Brain pericyte (primary cell): ENCODE data around the gene STK4.
A peak's percentile ranks its signal among the peaks of the same experiment; 100 is the strongest.

Source experiments
- DNase-seq: peaks from one replicate; pipeline ENCODE4 v3.0.0-alpha.2; 2012; ENCODE audit warnings: low read depth, low spot score

STK4 gene

GRCh38 chr20:44954211-44954610 lies 12.1 kb upstream of the STK4 start:
- no peak for DNase-seq

- no peak for DNase-seq
These were observed 11.0 kb upstream of the STK4 start for GRCh38 chr20:44955270-44955669.

GRCh38 chr20:44956410-44956809 lies 9.9 kb upstream of the STK4 start:
- no peak for DNase-seq

- DNase-seq: no peak
These were observed 8.0 kb upstream of the STK4 start for GRCh38 chr20:44958276-44958675.

DNA sequence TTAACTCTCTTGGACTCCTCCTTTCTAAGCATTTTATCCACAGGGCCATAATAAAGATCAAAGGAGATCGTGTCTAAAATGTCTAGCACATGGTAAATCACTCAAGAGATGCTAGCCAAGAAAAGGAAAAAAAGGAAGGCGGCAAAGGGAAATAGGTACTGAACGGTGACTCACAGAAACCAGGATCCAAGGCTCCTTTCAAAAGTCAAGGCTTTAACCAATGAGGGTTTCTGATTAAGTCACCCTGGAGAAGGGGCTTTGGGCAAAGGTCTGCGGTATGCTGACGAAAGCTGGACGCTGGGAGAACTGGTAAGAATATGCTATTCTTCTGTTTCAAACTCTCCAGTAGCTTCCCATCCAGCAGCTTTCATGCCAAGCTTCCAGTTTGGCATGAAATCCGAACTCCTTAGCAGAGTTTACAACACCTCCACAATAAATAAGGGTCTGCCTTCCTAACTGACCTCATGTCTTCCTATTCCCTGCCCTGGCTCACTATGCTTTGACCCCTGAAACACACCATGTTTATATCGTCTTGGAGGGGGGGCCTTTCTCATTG lies 7.2 kb upstream of the STK4 start:
- DNase-seq: no peak

- no peak for DNase-seq
These were observed 6.6 kb upstream of the STK4 start for GRCh38 chr20:44959638-44960102.

- DNase-seq: peak; percentile 45
These were observed 6.0 kb upstream of the STK4 start, which contains the start of gene TOMM34 for GRCh38 chr20:44960103-44960852. TSS of gene TOMM34 (minus strand) at chr20:44960397. CDS start at chr20:44960333, 64 bp downstream.

GRCh38 chr20:44961011-44961869 lies 5.1 kb upstream of the STK4 start:
- DNase-seq: no peak

DNA sequence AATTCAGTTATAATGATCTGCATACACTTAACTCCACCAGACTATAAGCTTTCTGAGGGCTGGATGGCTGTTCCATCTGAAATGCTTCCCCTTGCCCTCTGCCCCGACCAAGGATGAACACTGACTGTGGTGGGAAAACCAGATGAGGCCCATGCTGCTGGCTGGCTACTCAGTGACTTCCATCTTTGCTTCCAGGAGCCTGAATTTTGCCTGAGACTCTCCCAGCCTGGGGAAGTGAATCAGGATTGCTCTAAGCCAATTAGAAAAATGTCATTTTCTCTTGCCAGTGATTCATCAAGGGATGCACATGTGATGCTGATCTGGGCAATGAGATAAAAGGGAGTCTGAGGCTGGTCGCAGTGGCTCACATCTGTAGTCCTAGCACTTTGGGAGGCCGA lies 4.4 kb upstream of the STK4 start:
- no peak for DNase-seq

DNA sequence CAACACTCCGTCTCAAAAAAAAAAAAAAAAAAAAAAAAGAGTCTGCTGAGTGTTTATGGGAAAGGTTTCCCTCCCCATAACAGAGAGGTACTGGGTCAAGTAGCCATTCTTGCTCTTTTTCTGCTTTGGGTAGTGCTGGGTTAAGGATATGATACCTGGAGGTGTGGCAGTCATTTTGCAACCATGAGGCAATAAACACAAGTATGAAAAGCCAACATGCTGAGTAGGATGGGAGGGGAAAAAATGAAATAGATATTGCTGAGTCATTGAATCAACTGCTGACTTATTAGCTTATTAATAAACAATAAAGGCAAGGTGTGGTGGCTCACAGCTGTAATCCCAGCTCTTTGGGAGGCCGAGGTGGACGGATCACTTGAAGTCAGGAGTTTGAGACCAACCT lies 3.8 kb upstream of the STK4 start:
- no peak for DNase-seq

DNA sequence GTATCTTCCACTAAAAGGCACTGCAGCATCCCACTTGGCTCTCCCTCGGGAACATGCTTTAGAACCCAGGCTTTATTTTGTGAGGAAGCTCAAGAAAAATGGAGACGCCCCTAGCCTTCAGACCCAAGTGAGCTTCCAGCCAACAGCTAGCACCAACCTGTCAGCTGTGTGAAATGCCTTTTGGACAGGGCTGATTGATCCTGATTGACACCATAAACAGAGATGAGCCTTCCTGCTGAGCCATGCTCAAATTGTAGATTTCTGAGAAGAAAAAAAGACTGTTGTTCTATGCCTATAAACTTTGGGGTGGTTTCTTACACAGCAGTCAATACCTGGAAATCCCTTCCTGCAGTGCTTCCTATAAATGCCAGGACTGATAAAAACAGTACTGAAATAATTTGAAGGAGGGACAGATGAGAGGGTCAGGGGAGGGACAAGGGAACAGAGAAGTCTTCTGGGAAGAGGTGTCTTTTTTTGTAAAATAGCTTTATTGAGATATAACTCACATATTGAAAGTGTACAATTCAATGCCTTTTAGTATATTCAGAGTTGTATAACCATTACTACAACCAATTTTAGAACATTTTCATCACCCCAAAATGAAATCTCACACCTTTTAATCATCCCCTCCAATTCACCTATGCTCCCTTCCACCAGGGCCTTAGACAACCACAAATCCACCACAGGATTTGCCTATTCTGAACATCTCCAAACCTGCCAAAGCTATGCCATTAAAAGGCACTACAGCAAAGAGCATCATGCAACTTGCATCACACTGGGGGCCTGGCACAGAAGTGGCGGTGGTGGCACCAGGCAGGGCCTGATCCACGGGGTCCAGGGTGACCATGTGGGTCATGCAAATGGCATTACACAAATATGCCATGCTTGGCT lies 2.7 kb upstream of the STK4 start:
- no peak for DNase-seq

DNA sequence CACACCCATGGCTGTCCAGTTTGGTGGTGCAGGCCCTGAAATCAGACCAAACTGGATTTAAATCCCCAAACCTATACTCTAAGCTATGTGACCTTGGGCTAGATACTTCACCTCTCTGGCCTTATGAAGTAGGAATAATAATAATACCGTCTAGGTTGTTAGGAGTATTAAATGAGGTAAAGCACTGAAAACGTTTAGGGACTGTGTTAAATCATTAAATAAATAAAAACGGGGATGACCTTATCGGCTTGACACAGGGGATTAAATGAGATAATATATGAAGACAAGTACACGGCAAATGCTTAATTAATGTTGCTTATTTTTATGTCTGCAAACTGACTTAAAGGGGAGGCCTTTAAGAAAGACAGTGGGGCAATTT lies 672 bp upstream of the STK4 start:
- DNase-seq: no peak

DNA sequence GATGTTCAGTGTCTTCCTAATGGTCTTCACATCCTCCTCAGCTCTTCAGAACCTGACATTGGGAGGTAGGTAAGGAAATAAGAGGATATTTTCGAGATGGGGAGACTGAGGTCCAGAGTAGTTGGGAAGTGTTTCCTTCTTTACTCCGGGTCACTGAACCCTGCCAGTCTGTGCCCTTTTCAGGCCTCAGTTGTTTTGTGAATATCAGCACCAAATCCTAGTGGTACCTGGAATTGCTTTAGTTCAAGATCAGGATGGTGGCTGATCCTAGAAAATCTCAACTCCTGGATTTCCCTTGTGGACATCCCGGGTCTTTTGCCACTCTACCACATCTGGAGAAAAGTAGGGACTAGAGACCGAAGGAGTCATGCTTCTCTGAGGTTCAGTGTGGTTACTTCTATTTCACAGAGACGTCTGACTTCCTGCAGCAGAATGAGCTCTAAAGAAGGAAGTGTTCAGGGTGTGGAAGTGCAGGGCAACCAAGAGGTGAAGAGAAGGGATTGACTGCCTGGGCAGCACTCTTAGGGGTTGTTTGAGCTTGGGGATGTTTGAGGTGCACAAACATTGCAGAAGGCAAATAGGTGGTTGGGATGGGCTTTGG lies 995 bp downstream of the STK4 start:
- DNase-seq: no peak

- DNase-seq: no peak
These were observed 3.1 kb downstream of the STK4 start for GRCh38 chr20:44969300-44969894.

GRCh38 chr20:44970243-44970757 lies 4.0 kb downstream of the STK4 start:
- DNase-seq: no peak

- DNase-seq: peak; percentile 20
These were observed 6.7 kb downstream of the STK4 start for GRCh38 chr20:44973053-44973452.

DNA sequence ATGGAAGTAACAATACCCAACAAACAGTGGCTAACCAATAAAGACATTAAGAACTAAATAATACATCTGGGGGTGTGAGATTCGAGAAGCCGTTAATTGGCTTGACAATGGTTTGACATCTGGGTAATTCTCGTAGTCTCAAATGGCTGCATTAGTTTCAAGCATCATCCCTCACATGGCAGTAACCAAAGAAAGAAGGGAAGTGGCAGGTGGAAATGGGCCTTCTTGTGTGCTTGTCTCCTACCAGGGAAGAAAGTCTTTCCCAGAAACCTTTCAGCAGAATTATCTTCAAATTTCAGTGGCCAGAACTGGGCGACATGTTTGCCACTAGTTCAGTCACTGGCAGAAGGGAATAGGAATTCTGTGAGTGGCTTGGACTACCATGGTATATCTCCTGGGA lies 10.4 kb downstream of the STK4 start:
- no peak for DNase-seq

- no peak for DNase-seq
These were observed 12.8 kb downstream of the STK4 start for GRCh38 chr20:44979090-44979621.

DNA sequence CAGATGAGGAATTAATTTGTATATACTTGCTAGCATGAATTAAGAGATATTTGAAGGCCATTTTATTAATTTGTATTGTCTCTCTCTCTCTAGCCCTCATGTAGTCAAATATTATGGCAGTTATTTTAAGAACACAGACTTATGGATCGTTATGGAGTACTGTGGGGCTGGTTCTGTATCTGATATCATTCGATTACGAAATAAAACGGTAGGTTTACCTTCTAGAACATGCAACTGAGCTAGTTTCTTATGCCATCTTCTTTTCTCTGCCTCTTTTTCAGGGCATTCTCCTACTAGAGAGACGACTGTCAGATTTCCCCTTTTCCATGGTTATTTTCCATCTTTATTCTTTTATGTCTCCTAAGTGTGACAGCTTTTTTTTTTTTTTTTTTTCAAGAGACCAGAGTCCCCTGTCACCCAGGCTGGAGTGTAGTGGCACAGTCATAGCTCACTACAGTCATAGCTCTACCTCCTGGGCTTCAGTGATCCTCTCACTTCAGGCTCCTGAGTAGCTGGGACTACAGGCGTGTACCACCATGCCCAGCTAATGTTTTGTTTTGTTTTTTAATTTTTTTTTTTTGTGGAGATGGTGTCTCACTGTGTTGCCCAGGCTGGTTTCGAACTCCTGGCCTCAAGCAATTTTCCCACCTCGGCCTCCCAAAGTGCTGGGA lies 15.6 kb downstream of the STK4 start:
- DNase-seq: no peak
